Panc1 (cell line): ENCODE data around the gene GPC6.

Experiments
- POLR2AphosphoS5 ChIP-seq: IDR thresholded peaks from 2 replicates; pipeline ENCODE4 v1.6.1; 2012; ENCODE audit warnings: mild to moderate bottlenecking, low read depth, low read length, moderate library complexity
- REST ChIP-seq, 2 experiments: IDR thresholded peaks; 2 replicates each; pipeline ENCODE4 v1.6.1; 2011 to 2012; ENCODE audit warnings: low read depth in 2 of 2, control low read depth in 1 of 2, low read length in 1 of 2, mild to moderate bottlenecking in 1 of 2, moderate library complexity in 1 of 2; ENCODE audit not compliant: insufficient read depth in 1 of 2
- SIN3A ChIP-seq: IDR thresholded peaks from 2 replicates; pipeline ENCODE4 v1.6.1; 2012; ENCODE audit warnings: low read depth, mild to moderate bottlenecking, low read length, moderate library complexity, borderline replicate concordance; ENCODE audit not compliant: insufficient read depth
- TF ChIP-seq, protein P1 (sequence below): fragments of 450-650 bp; IDR thresholded peaks from 2 replicates; pipeline ENCODE4 v1.5.1; 2017; ENCODE audit warnings: mild to moderate bottlenecking

GRCh38 chr13:94143624-94144350 is 917.2 kb downstream of the GPC6 start:
- TF ChIP-seq POLR2AphosphoS5 (no peak), SIN3A (no peak), REST (IDR thresholded peaks at IDR 0.05; ENCODE audit: insufficient read depth in 1 of 2, low read depth in 2 of 2, low read length in 1 of 2) (no peak)
- TF ChIP-seq, protein P1, sequence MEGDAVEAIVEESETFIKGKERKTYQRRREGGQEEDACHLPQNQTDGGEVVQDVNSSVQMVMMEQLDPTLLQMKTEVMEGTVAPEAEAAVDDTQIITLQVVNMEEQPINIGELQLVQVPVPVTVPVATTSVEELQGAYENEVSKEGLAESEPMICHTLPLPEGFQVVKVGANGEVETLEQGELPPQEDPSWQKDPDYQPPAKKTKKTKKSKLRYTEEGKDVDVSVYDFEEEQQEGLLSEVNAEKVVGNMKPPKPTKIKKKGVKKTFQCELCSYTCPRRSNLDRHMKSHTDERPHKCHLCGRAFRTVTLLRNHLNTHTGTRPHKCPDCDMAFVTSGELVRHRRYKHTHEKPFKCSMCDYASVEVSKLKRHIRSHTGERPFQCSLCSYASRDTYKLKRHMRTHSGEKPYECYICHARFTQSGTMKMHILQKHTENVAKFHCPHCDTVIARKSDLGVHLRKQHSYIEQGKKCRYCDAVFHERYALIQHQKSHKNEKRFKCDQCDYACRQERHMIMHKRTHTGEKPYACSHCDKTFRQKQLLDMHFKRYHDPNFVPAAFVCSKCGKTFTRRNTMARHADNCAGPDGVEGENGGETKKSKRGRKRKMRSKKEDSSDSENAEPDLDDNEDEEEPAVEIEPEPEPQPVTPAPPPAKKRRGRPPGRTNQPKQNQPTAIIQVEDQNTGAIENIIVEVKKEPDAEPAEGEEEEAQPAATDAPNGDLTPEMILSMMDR: no peak
